B cell (primary cell): ENCODE results near the gene S100A5.
"Not testable (repeated sequence)": the region's sequence is repeated elsewhere in the genome, so short reads cannot be mapped to it uniquely, and the experiment has no call there.

ENCODE experiments used
- EZH2 ChIP-seq: IDR thresholded peaks from 2 replicates; pipeline ENCODE4 v1.6.1; 2012; ENCODE audit warnings: borderline replicate concordance, low read depth, mild to moderate bottlenecking, moderate library complexity, low read length; ENCODE audit not compliant: insufficient read depth, poor library complexity, severe bottlenecking
- TF ChIP-seq, protein P1 (sequence below): fragments of 200-600 bp; IDR thresholded peaks from one replicate; pipeline ENCODE4 v1.8.0; 2022; ENCODE audit warnings: antibody characterized with exemption, mild to moderate bottlenecking

- TF ChIP-seq EZH2: not testable (repeated sequence)
- TF ChIP-seq, protein P1, sequence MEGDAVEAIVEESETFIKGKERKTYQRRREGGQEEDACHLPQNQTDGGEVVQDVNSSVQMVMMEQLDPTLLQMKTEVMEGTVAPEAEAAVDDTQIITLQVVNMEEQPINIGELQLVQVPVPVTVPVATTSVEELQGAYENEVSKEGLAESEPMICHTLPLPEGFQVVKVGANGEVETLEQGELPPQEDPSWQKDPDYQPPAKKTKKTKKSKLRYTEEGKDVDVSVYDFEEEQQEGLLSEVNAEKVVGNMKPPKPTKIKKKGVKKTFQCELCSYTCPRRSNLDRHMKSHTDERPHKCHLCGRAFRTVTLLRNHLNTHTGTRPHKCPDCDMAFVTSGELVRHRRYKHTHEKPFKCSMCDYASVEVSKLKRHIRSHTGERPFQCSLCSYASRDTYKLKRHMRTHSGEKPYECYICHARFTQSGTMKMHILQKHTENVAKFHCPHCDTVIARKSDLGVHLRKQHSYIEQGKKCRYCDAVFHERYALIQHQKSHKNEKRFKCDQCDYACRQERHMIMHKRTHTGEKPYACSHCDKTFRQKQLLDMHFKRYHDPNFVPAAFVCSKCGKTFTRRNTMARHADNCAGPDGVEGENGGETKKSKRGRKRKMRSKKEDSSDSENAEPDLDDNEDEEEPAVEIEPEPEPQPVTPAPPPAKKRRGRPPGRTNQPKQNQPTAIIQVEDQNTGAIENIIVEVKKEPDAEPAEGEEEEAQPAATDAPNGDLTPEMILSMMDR: not testable (repeated sequence)
Observed at GRCh38 chr1:153522353-153523048, 18.2 kb downstream of the S100A5 start.
